ENCODE results near the gene CERS2. TPM values are rescaled to one million over a fixed set of nuclear protein-coding genes. Genes with fewer than 3 reads are reported as not detected.

CERS2 gene
- total and polyA plus RNA-seq, 11 donors: 51.7 to 113 (median 76.1) TPM

- H3K4me1 ChIP-seq: peaks cover 0 to 23% (median 10%) of the 10 kb centered on the region in 12 donors
- no peak overlapping the region for H3K4me3 ChIP-seq
- TF ChIP-seq CTCF (IDR thresholded peaks at IDR 0.05): no peak
- TF ChIP-seq POLR2A (IDR thresholded peaks at IDR 0.05): no peak
- no peak for ATAC-seq
- intact Hi-C loops (cut with DNase I): loop anchor here in 6 of 10 donors (5.0 to 10.0 kb wide), 5 partner anchors 41 to 366 kb away; partner anchors contain the start of genes ARNT (in 3 of the 6), CERS2 (in 3 of the 6) and CTXND2 (in 1 of the 6)
- H3K27me3 ChIP-seq: no peaks in the 10 kb centered on the region
- peaks cover 0 to 59% (median 57%) of the 10 kb centered on the region in 9 donors for H3K36me3 ChIP-seq
- peaks cover 0 to 22% (median 3%) of the 10 kb centered on the region in 12 donors for H3K9me3 ChIP-seq
- DNase-seq: no peak
- no peak overlapping the region for H3K27ac ChIP-seq
- WGBS, 4 donors: 95 to 99% (median 96%) methylated on average over 3 of the region's 3 CpGs
Observed at GRCh38 chr1:150928286-150928685, 46.3 kb downstream of the CERS2 start.

DNA sequence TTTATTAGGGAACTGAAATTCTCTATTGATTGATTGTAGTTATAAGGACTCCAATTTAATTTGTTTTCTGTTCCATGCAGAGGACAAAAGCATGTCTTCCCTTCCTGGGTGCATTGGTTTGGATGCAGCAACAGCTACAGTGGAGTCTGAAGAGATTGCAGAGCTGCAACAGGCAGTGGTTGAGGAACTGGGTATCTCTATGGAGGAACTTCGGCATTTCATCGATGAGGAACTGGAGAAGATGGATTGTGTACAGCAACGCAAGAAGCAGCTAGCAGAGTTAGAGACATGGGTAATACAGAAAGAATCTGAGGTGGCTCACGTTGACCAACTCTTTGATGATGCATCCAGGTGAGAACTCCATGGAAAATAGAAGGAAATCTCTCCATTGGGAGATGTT, 47.0 kb downstream of the CERS2 start:
- Histone ChIP-seq H3K36me3 (peaks cover 0 to 53% (median 51%) of the 10 kb centered on the region in 9 donors), H3K27ac (peak overlapping the region in 1 of 12 donors; percentile 92), H3K9me3 (peaks cover 0 to 20% (median 3%) of the 10 kb centered on the region in 12 donors), H3K4me3 (peak overlapping the region in 1 of 12 donors; percentile 72), H3K4me1 (peaks cover 0 to 25% (median 10%) of the 10 kb centered on the region in 12 donors), H3K27me3 (no peaks in the 10 kb centered on the region)
- DNase-seq: no peak
- no peak for ATAC-seq
- intact Hi-C loops (cut with DNase I): loop anchor here in 6 of 10 donors (2.0 to 10.0 kb wide), 6 partner anchors 40 to 365 kb away; partner anchors contain the start of genes ARNT (in 4 of the 6), CERS2 (in 3 of the 6) and CTXND2 (in 1 of the 6)
- WGBS, 4 donors: 87 to 96% (median 91%) methylated on average over 4 of the region's 4 CpGs
- no peak for TF ChIP-seq POLR2A (IDR thresholded peaks at IDR 0.05)
- no peak for TF ChIP-seq CTCF (IDR thresholded peaks at IDR 0.05)

DNA sequence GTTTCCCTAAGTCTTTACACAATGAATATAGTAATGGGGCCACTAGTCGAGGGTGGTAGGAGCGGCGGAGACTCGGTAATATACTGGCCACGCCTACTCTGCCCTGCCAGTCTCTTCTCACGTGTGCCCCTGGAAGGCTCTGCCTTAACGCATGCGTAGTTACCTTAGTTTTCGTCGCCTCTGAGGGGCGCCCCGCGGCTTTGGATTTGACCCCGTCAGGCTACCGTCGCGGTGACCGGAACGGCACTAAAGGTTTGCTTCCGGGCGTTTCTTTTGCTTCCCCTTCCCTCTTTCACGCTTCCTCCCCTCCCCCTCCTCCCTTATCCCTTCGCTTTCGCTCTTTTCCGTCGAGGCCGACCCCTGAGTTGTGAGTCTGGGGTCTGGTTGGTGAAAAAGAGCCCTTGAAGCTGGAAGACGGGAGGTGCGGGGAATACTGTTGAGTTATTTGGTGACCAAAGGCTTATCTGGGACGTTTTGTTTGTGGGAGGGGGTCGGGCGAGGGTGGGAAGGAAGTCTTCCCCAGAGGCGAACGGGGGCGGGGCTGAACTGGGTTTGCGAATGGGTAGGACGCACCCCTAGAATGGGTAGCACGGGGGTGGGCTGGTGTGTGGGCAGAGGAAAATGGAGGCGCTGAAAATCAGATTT, 48.4 kb downstream of the CERS2 start, which contains the start of gene SETDB1:
Gene SETDB1, plus strand, starts transcription at position 267 of the 645 bp plus-strand sequence. CDS start 1,352 bp downstream, outside the sequence.
- peaks cover 0 to 5% (median 0%) of the 10 kb centered on the region in 12 donors for H3K9me3 ChIP-seq
- ATAC-seq: peak; percentile 98 to 99 (median 99)
- peak in 1 of 2 donors; percentile 38 for TF ChIP-seq POLR2A (IDR thresholded peaks at IDR 0.05)
- peak in 3 of 12 donors; percentile 13 to 36 (median 26) for TF ChIP-seq CTCF (IDR thresholded peaks at IDR 0.05)
- intact Hi-C loops (cut with DNase I): loop anchor here in 6 of 10 donors (1.0 to 10.0 kb wide), 7 partner anchors 39 to 364 kb away; partner anchors contain the start of genes ARNT (in 5 of the 6), CERS2 (in 3 of the 6) and CTXND2 (in 1 of the 6)
- peak within 1 kb of the TSS; percentile 51 to 92 (median 79) for H3K27ac ChIP-seq
- DNase-seq: peak; percentile 95 to 97 (median 96)
- H3K4me3 ChIP-seq: peak within 1 kb of the TSS; percentile 50 to 92 (median 74)
- peaks cover 0 to 39% (median 37%) of the 10 kb centered on the region in 9 donors for H3K36me3 ChIP-seq
- no peaks in the 10 kb centered on the region for H3K27me3 ChIP-seq
- H3K4me1 ChIP-seq: peaks cover 0 to 30% (median 10%) of the 10 kb centered on the region in 12 donors
- WGBS, 4 donors: 0 to 1% (median 1%) methylated on average over 36 to 39 of the region's 39 CpGs

- Histone ChIP-seq H3K27me3 (no peaks in the 10 kb centered on the region), H3K9me3 (no peaks in the 10 kb centered on the region), H3K4me1 (peaks cover 0 to 30% (median 10%) of the 10 kb centered on the region in 12 donors), H3K27ac (peak overlapping the region in 2 of 12 donors; percentile 61 to 75), H3K36me3 (peaks cover 0 to 27% (median 25%) of the 10 kb centered on the region in 9 donors), H3K4me3 (peak overlapping the region in 8 of 12 donors; percentile 66 to 86 (median 74))
- intact Hi-C loops (cut with DNase I): loop anchor here in 7 of 10 donors (2.0 to 10.0 kb wide), 6 partner anchors 38 to 363 kb away; partner anchors contain the start of genes ARNT (in 3 of the 7), CERS2 (in 3 of the 7) and CTXND2 (in 1 of the 7)
- peak in 2 of 5 donors; percentile 8 to 17 for DNase-seq
- 51 to 87% (median 84%) methylated on average over 23 of the region's 23 CpGs for WGBS, 4 donors
- no peak for TF ChIP-seq POLR2A (IDR thresholded peaks at IDR 0.05)
- no peak for TF ChIP-seq CTCF (IDR thresholded peaks at IDR 0.05)
- ATAC-seq: no peak
Observed at GRCh38 chr1:150925080-150925479, 49.6 kb downstream of the CERS2 start.

Measured in heart left ventricle (tissue), 16 donors.